Measurements from ENCODE around the gene KHSRP. TPM values are rescaled to one million over a fixed set of nuclear protein-coding genes. Genes with fewer than 3 reads are reported as not detected.
"Not testable (repeated sequence)": the region's sequence is repeated elsewhere in the genome, so short reads cannot be mapped to it uniquely, and the experiment has no call there.

KHSRP gene
- polyA plus RNA-seq, 3 donors = 231 to 268 (median 243) TPM

- no peak for DNase-seq (ENCODE audit: low read depth in 3 of 3, low spot score in 2 of 3)
These were observed 27.1 kb upstream of the KHSRP start for GRCh38 chr19:6451583-6452222.

- no peak for DNase-seq (ENCODE audit: low read depth in 3 of 3, low spot score in 2 of 3)
These were observed 25.6 kb upstream of the KHSRP start for GRCh38 chr19:6450166-6450565.

GRCh38 chr19:6448045-6448444 is 23.4 kb upstream of the KHSRP start:
- DNase-seq (ENCODE audit: low read depth in 3 of 3, low spot score in 2 of 3) = no peak

- DNase-seq (ENCODE audit: low read depth in 3 of 3, low spot score in 2 of 3) = no peak
These were observed 21.8 kb upstream of the KHSRP start for GRCh38 chr19:6446452-6446851.

GRCh38 chr19:6443986-6444385 is 19.4 kb upstream of the KHSRP start:
- DNase-seq (ENCODE audit: low read depth in 3 of 3, low spot score in 2 of 3) = no peak

- no peak for DNase-seq (ENCODE audit: low read depth in 3 of 3, low spot score in 2 of 3)
These were observed 17.6 kb upstream of the KHSRP start for GRCh38 chr19:6442087-6442688.

GRCh38 chr19:6440905-6441304 is 16.3 kb upstream of the KHSRP start:
- DNase-seq (ENCODE audit: low read depth in 3 of 3, low spot score in 2 of 3) = no peak

- DNase-seq (ENCODE audit: low read depth in 3 of 3, low spot score in 2 of 3) = no peak
These were observed 15.1 kb upstream of the KHSRP start for GRCh38 chr19:6439743-6440142.

- no peak for DNase-seq (ENCODE audit: low read depth in 3 of 3, low spot score in 2 of 3)
These were observed 9.1 kb upstream of the KHSRP start, which contains the start of gene SLC25A41 for GRCh38 chr19:6433663-6434062. SLC25A41 (minus strand) TSS chr19:6433763; CDS start chr19:6433693, 70 bp downstream.

GRCh38 chr19:6433165-6433564 is 8.6 kb upstream of the KHSRP start:
- no peak for DNase-seq (ENCODE audit: low read depth in 3 of 3, low spot score in 2 of 3)

- no peak for DNase-seq (ENCODE audit: low read depth in 3 of 3, low spot score in 2 of 3)
These were observed 7.3 kb upstream of the KHSRP start for GRCh38 chr19:6431891-6432290.

- DNase-seq (ENCODE audit: low read depth in 3 of 3, low spot score in 2 of 3) = no peak
These were observed 5.0 kb upstream of the KHSRP start for GRCh38 chr19:6429419-6430221.

- DNase-seq (ENCODE audit: low read depth in 3 of 3, low spot score in 2 of 3) = not testable (repeated sequence)
These were observed 4.2 kb upstream of the KHSRP start for GRCh38 chr19:6428692-6429418.

- no peak for DNase-seq (ENCODE audit: low read depth in 3 of 3, low spot score in 2 of 3)
These were observed 2.5 kb upstream of the KHSRP start for GRCh38 chr19:6427131-6427530.

- no peak for DNase-seq (ENCODE audit: low read depth in 3 of 3, low spot score in 2 of 3)
These were observed 1.4 kb upstream of the KHSRP start for GRCh38 chr19:6425732-6426620.

GRCh38 chr19:6424939-6425731 is 524 bp upstream of the KHSRP start:
- DNase-seq (ENCODE audit: low read depth in 3 of 3, low spot score in 2 of 3) = peak; percentile 100

- DNase-seq (ENCODE audit: low read depth in 3 of 3, low spot score in 2 of 3) = no peak
These were observed 964 bp downstream of the KHSRP start for GRCh38 chr19:6423499-6424194.
